Renal cortex interstitium (tissue), 11 donors: Measurements from ENCODE around the gene TP53. TPM values are rescaled to one million over a fixed set of nuclear protein-coding genes. Genes with fewer than 3 reads are reported as not detected.

ENCODE experiments used
- DNase-seq, 11 donors: peaks; one replicate each; pipeline ENCODE4 v3.0.0-alpha.2; 2013; ENCODE audit warnings: low read depth in 9 of 11, low spot score in 4 of 11; ENCODE audit errors: extremely low read depth in 1 of 11
- polyA plus RNA-seq, 3 donors: library from polyadenylated mRNA; unstranded; fragments of 120-200 nt; gene quantifications; one replicate each; pipeline ENCODE4 v1.2.1, GENCODE V29; 2013; ENCODE audit not compliant: insufficient read length in 3 of 3

The TP53 gene
- polyA plus RNA-seq, 3 donors, result 70.5 to 75.4 (median 73.3) TPM

DNA sequence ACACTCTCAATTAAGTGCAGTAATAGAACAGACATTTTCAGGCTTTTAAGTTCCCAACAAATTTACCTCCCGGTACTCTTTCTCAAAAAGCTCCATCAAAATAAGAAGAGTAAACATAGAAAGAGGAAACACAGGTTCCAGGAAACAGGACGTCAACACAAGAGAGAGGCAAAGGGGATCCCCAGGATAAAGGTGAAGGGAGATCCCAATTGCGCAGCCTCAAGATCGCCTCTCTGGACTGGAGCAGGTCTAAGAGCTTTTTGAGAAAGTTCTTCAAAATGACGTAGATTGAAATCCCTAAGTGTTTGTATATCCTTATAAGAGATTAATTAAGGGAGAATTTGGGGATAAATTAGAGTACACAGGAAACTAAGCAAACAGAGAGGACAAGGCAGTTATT lies 68.7 kb downstream of the TP53 start:
- no peak for DNase-seq

Other genes starting within 250 kb of the TP53 start
- 10 to 100 TPM in 1 of 3 donors, 1 to 10 TPM in 2; 5.6 to 12.6 (median 8.0) TPM for gene FGF11, start 248.0 kb downstream of the TP53 start, polyA plus RNA-seq
- 10 to 100 TPM in 2 of 3 donors, 1 to 10 TPM in 1; 9.3 to 10.7 (median 10.4) TPM for gene CHRNB1, start 242.4 kb downstream of the TP53 start, polyA plus RNA-seq
- 10 to 100 TPM; 34.9 to 54.9 (median 40.9) TPM for gene ZBTB4, start 207.9 kb downstream of the TP53 start, polyA plus RNA-seq
- gene SLC35G6, start 206.0 kb downstream of the TP53 start, polyA plus RNA-seq, result under 1 TPM in 2 of 3 donors, not detected in 1; 0.26 TPM
- gene POLR2A, start 203.1 kb downstream of the TP53 start, polyA plus RNA-seq, result 100 to 1,000 TPM; 131 to 134 (median 134) TPM
- gene TNFSF12, start 138.4 kb downstream of the TP53 start, polyA plus RNA-seq, result 10 to 100 TPM; 19.0 to 26.6 (median 26.6) TPM
- gene TNFSF13, start 128.7 kb downstream of the TP53 start, polyA plus RNA-seq, result 10 to 100 TPM; 10.4 to 17.2 (median 12.5) TPM
- 10 to 100 TPM; 61.6 to 86.9 (median 83.7) TPM for gene SENP3, start 125.6 kb downstream of the TP53 start, polyA plus RNA-seq
- gene CD68, start 107.9 kb downstream of the TP53 start, polyA plus RNA-seq, result 10 to 100 TPM; 56.7 to 63.5 (median 62.6) TPM
- 100 to 1,000 TPM; 103 to 119 (median 114) TPM for gene MPDU1, start 103.6 kb downstream of the TP53 start, polyA plus RNA-seq
- gene SOX15, start 97.4 kb downstream of the TP53 start, polyA plus RNA-seq, result 1 to 10 TPM; 2.9 to 4.4 (median 4.0) TPM
- gene FXR2, start 72.6 kb downstream of the TP53 start, polyA plus RNA-seq, result 10 to 100 TPM; 49.6 to 51.8 (median 51.3) TPM
- 100 to 1,000 TPM; 141 to 156 (median 145) TPM for gene SAT2, start 59.7 kb downstream of the TP53 start, polyA plus RNA-seq
- 1 to 10 TPM; 3.4 to 4.7 (median 4.0) TPM for gene SHBG, start 57.4 kb downstream of the TP53 start, polyA plus RNA-seq
- 10 to 100 TPM; 20.7 to 22.9 (median 21.0) TPM for gene ATP1B2, start 36.6 kb downstream of the TP53 start, polyA plus RNA-seq
- gene WRAP53, start 987 bp upstream of the TP53 start, polyA plus RNA-seq, result 10 to 100 TPM; 12.4 to 15.3 (median 12.9) TPM
- gene EFNB3, start 17.7 kb upstream of the TP53 start, polyA plus RNA-seq, result 10 to 100 TPM; 19.9 to 27.6 (median 21.5) TPM
- gene DNAH2, start 30.3 kb upstream of the TP53 start, polyA plus RNA-seq, result under 1 TPM; 0.26 to 0.32 (median 0.29) TPM
- 10 to 100 TPM; 20.9 to 35.4 (median 28.3) TPM for gene KDM6B, start 146.7 kb upstream of the TP53 start, polyA plus RNA-seq
- gene TMEM88, start 167.6 kb upstream of the TP53 start, polyA plus RNA-seq, result 10 to 100 TPM; 22.5 to 30.2 (median 24.3) TPM
- gene NAA38, start 170.1 kb upstream of the TP53 start, polyA plus RNA-seq, result 100 to 1,000 TPM in 2 of 3 donors, 10 to 100 TPM in 1; 64.5 to 134 (median 104) TPM
- 10 to 100 TPM; 23.4 to 29.0 (median 26.2) TPM for gene CYB5D1, start 170.5 kb upstream of the TP53 start, polyA plus RNA-seq
- gene CHD3, start 201.3 kb upstream of the TP53 start, polyA plus RNA-seq, result 100 to 1,000 TPM; 168 to 213 (median 199) TPM
- 1 to 10 TPM; 3.8 to 4.8 (median 4.1) TPM for gene RNF227, start 228.8 kb upstream of the TP53 start, polyA plus RNA-seq
- gene KCNAB3, start 242.4 kb upstream of the TP53 start, polyA plus RNA-seq, result 10 to 100 TPM; 10.6 to 17.1 (median 14.9) TPM
- 100 to 1,000 TPM; 126 to 151 (median 146) TPM for gene TRAPPC1, start 244.5 kb upstream of the TP53 start, polyA plus RNA-seq
- 10 to 100 TPM; 52.5 to 66.4 (median 55.7) TPM for gene CNTROB, start 244.7 kb upstream of the TP53 start, polyA plus RNA-seq